Endothelial cell of umbilical vein (primary cell): Measurements from ENCODE around the gene GREB1.

ENCODE experiments used
- TF ChIP-seq, protein P1 (sequence below), 2 donors: IDR thresholded peaks; 1 replicate in 1 of 2; 2 replicates in 1 of 2; pipeline ENCODE4 v1.5.1; 2011; ENCODE audit warnings: low read length in 2 of 2, mild to moderate bottlenecking in 2 of 2, moderate library complexity in 2 of 2, control low read depth in 1 of 2, inconsistent platforms in 1 of 2, low read depth in 1 of 2; ENCODE audit not compliant: insufficient read depth in 1 of 2; ENCODE audit errors: extremely low read depth in 1 of 2
- TF ChIP-seq, protein P2 (sequence below): IDR thresholded peaks from 2 replicates; pipeline ENCODE4 v1.6.1; 2011; ENCODE audit not compliant: insufficient read depth, insufficient read length

DNA sequence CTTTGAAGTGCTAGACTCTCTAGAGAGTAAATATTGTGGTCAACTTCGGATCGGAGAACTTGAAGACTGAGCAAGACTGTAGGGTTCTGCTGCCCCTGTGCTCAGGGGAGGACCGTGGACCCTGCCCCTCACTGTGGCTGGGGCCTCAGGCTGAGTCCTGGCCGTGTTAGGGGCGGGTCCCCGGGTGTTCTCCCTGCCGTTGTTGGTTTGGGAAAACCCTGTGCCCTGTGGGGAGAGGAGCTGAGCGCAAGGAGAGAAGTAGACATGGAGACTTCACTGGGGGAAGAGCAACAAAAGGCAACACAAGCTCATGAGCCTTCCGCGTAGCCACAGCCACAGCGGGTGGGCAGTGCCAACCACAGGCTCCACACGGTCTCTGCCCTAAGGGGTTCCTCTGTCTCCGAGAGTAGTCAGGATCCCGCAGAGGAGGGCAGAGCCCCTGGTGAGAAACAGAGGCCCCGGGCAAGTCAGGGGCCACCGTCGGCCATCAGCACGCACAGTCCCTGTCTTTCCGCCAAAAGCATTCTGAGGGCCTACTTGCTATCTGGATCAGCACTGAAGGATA is 83.1 kb downstream of the GREB1 start:
- TF ChIP-seq, protein P1, sequence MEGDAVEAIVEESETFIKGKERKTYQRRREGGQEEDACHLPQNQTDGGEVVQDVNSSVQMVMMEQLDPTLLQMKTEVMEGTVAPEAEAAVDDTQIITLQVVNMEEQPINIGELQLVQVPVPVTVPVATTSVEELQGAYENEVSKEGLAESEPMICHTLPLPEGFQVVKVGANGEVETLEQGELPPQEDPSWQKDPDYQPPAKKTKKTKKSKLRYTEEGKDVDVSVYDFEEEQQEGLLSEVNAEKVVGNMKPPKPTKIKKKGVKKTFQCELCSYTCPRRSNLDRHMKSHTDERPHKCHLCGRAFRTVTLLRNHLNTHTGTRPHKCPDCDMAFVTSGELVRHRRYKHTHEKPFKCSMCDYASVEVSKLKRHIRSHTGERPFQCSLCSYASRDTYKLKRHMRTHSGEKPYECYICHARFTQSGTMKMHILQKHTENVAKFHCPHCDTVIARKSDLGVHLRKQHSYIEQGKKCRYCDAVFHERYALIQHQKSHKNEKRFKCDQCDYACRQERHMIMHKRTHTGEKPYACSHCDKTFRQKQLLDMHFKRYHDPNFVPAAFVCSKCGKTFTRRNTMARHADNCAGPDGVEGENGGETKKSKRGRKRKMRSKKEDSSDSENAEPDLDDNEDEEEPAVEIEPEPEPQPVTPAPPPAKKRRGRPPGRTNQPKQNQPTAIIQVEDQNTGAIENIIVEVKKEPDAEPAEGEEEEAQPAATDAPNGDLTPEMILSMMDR (IDR thresholded peaks at IDR 0.05; ENCODE audit: extremely low read depth in 1 of 2, insufficient read depth in 1 of 2, low read depth in 1 of 2, low read length in 2 of 2), result no peak
- TF ChIP-seq, protein P2, sequence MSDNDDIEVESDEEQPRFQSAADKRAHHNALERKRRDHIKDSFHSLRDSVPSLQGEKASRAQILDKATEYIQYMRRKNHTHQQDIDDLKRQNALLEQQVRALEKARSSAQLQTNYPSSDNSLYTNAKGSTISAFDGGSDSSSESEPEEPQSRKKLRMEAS, result no peak
